Omental fat pad (tissue), 4 donors: ENCODE measurements around the gene ID3. TPM values are rescaled to one million over a fixed set of nuclear protein-coding genes. Genes with fewer than 3 reads are reported as not detected.

Experiments used
- ATAC-seq: fragments of 150-250 bp; one replicate; pipeline ENCODE4 v1.9.1; 2016; ENCODE audit warnings: mild to moderate bottlenecking, moderate library complexity; ENCODE audit not compliant: low FRiP score
- DNase-seq: peaks from one replicate; pipeline ENCODE4 v3.0.0-alpha.2; 2019; ENCODE audit warnings: low spot score
- CTCF ChIP-seq, 3 donors: fragments of 450-650 bp; IDR thresholded peaks; one replicate each; pipeline ENCODE4 v1.5.1; 2016 to 2017; ENCODE audit warnings: antibody characterized with exemption in 3 of 3, mild to moderate bottlenecking in 3 of 3, moderate library complexity in 2 of 3
- total RNA-seq, 4 donors: library from RNA; depleted of rRNA; stranded (reverse); fragments of >200 nt; gene quantifications; one replicate each; pipeline ENCODE4 v1.1.0, GENCODE V29; 2016

The ID3 gene
- total RNA-seq, 4 donors from 2014 or later: 134 to 322 (median 179) TPM

- TF ChIP-seq CTCF (IDR thresholded peaks at IDR 0.05): no peak
- no peak for DNase-seq
- no peak for ATAC-seq
Observed at GRCh38 chr1:23533246-23534023, 25.9 kb downstream of the ID3 start.

GRCh38 chr1:23531562-23532094, 27.7 kb downstream of the ID3 start:
- TF ChIP-seq CTCF (IDR thresholded peaks at IDR 0.05): no peak
- ATAC-seq (no peak), DNase-seq (no peak)

GRCh38 chr1:23530747-23531561, 28.3 kb downstream of the ID3 start, which contains the start of gene E2F2:
TSS of gene E2F2 (minus strand) at chr1:23531233. CDS start at chr1:23530793, 440 bp downstream.
- ATAC-seq (peak; percentile 54), DNase-seq (peak; percentile 51)
- TF ChIP-seq CTCF (IDR thresholded peaks at IDR 0.05): no peak

- ATAC-seq (no peak), DNase-seq (no peak)
- TF ChIP-seq CTCF (IDR thresholded peaks at IDR 0.05): no peak
Observed at GRCh38 chr1:23530087-23530746, 29.1 kb downstream of the ID3 start.

GRCh38 chr1:23529146-23530086, 29.9 kb downstream of the ID3 start:
- DNase-seq: no peak
- TF ChIP-seq CTCF (IDR thresholded peaks at IDR 0.05): no peak
- no peak for ATAC-seq
